Activated CD8-positive, alpha-beta memory T cell treated with anti-CD3 and anti-CD28 coated beads, Interleukin-2, amount 50 U/mL, for 1 hour (primary cell): Measurements from ENCODE around the gene ZDHHC14.
"Not testable (repeated sequence)": the region's sequence is repeated elsewhere in the genome, so short reads cannot be mapped to it uniquely, and the experiment has no call there.

Experiments used
- DNase-seq: peaks from one replicate; pipeline ENCODE4 v3.0.0-alpha.2; 2020; ENCODE audit errors: extremely low read depth

Gene ZDHHC14

GRCh38 chr6:157381631-157382621 is 936 bp downstream of the ZDHHC14 start:
- DNase-seq = no peak

DNA sequence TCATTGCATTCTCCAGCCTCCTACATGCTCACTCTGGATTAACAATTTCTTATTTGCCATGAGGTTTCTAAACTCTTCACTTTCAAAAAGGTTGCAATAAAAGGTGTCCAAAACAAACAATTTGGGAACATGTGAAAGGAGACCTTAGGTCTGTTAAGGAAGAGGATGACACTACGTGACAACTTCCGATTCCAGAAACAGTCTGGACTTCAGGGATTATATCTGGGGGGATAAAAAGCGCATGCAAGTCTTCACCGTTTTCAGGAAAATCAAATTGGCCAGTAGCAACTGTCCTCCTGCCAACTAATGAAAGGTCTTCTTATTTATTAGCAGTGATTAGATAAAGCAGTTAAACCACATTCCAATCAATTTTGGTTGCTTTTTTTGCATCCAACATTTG is 1.8 kb downstream of the ZDHHC14 start:
- no peak for DNase-seq

DNA sequence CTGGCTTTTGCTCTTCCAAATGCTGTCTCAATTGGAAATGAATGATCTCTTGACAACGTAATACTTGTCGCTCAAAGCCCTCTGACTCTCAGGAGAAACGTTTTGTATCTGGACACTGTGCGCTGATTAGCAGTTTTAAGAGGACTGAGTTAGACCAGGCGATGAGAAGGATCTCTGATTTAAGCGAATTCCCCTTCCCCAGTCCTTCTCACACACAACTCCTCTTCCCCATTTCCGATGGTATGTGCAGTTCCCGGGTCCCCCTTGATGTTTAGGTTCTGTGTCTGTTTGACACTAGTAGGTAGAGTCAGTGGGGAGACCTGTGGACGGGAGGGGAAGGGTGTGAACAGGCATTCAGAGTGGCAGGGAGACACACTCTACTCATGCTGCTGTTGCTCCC is 2.5 kb downstream of the ZDHHC14 start:
- no peak for DNase-seq

GRCh38 chr6:157384962-157385361 is 4.0 kb downstream of the ZDHHC14 start:
- DNase-seq = not testable (repeated sequence)

DNA sequence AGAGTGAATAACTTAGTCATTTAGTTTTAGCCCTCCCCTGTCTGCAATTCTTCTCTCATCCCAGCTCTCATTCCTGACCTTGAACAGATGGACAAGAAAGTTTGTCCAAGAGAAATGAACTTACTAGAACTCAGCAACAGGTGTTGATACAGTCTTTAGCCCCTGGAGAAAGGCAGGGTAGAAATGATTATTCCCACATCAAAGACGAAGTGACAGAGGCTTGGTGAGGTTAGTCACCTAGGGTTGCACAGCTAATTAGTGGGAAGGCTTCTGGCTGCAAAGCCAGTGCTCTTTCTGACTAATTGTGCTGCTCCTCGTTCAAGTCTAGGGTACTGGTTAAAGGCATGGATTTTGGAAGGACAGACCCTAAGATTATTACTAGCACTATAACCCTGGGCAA is 4.5 kb downstream of the ZDHHC14 start:
- DNase-seq = no peak

GRCh38 chr6:157386023-157386422 is 5.0 kb downstream of the ZDHHC14 start:
- DNase-seq = no peak

DNA sequence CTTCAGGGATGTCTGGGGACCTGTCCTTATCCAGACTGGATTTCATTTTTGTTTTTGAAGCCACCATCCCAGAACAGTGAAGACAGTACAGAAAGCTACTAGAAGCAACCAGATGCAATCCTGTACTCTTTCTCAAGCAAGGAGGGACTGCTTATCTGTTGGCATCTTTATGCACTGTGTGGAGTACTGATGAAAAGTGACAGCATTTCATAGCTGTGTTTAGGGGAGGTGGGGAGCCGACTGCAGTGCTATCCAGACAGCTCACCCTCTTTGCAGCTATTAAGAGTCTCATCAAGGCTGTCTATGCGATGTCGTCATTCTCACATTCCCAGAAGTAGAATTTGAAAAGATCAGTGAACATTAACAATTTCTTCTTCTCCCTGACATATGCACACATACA is 5.5 kb downstream of the ZDHHC14 start:
- no peak for DNase-seq

- no peak for DNase-seq
Measured at GRCh38 chr6:157388924-157389323, 7.9 kb downstream of the ZDHHC14 start.

- DNase-seq = no peak
Measured at GRCh38 chr6:157390273-157391060, 9.5 kb downstream of the ZDHHC14 start.

DNA sequence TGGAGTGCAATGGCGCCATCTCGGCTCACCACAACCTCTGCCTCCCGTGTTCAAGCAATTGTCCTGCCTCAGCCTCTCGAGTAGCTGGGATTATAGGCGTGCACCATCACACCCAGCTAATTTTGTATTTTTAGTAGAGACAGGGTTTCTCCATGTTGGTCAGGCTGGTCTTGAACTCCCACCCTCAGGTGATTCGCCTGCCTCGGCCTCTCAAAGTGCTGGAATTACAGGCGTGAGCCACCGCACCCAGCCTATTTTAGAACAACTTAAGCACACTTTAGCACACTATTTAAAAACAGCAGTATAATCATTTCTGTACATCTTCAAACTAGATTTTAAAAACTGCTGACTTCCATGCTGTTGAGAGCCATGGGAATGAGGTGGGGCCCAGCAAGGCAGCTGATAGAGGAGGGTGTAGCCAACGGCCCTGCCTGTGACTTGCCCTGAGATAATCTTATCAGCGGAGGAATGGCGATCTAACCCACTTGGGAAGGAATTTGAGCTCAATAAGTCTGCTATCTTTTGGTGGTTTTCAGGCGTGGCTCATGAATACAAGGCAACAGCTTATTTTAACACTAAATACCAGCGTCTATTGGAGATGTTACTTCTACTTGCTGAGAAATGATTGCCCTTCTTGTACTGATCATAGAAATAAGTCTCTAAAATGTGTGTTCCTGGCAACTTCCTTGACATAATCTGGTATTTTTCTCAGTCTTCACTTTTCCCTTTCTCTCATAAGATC is 12.1 kb downstream of the ZDHHC14 start:
- DNase-seq = no peak

- DNase-seq = no peak
Measured at GRCh38 chr6:157393669-157394327, 12.8 kb downstream of the ZDHHC14 start.

- not testable (repeated sequence) for DNase-seq
Measured at GRCh38 chr6:157395199-157395598, 14.2 kb downstream of the ZDHHC14 start.

DNA sequence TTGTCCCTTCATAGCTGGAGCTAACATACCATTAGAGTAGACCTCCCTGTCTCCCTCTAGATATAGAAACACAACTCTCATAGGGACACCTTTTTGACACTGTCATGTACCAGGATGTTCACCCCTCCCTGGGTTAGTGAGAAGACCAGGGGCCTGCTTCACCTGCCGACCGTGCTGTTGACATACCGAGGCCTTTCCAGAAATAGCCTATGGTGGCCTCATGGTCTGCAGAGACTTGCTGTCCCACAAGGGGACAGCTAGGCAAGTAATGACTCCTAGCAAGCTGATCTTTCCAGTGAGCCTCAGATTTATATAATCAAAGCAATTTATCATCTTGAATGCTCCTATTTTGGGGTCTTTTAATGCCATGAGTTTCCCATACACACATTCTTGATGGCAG is 15.0 kb downstream of the ZDHHC14 start:
- DNase-seq = no peak

GRCh38 chr6:157397660-157398059 is 16.7 kb downstream of the ZDHHC14 start:
- no peak for DNase-seq

DNA sequence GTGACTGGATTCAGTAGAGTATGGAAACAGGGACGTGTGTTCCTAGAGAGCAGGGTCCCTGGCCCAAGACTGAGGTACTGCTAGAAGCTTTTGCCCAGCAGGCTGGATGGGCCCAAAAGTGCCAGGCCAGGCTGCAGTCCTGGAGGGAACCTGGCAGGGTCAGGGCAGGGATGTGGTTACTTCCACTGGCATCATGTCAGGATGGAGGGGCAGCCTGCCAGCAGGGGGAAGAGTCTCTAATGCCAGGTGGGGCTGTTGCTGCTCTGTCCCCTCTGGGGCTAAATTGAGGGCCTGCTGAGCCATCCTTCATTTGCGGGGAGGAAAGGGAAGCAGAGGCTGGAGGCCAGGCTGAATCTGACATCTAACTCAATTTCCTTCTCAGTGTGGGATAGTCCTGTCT is 17.2 kb downstream of the ZDHHC14 start:
- DNase-seq = no peak

- no peak for DNase-seq
Measured at GRCh38 chr6:157400676-157401075, 19.7 kb downstream of the ZDHHC14 start.

DNA sequence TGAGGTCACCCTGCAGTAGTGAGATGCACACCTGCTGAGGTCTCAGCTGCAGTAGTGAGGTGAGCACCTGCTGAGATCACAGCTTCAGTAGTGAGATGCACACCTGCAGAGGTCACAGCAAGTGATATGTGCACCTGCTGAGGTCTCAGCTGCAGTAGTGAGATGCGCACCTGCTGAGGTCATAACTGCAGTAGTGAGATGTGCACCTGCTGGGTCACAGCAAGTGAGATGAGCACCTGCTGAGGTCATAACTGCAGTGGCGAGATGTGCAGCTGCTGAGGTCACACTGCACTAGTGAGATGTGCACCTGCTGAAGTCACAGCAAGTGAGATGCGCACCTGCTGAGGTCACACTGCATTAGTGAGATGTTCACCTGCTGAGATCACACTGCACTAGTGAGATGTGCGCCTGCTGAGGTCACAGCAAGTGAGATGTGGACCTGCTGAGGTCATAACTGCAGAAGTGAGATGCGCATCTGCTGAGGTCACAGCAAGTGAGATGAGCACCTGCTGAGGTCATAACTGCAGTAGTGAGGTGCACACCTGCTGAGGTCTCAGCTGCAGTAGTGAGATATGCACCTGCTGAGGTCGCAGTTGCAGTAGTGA is 20.8 kb downstream of the ZDHHC14 start:
- DNase-seq = no peak

GRCh38 chr6:157402996-157403685 is 22.2 kb downstream of the ZDHHC14 start:
- no peak for DNase-seq

GRCh38 chr6:157403686-157404051 is 22.7 kb downstream of the ZDHHC14 start:
- DNase-seq = no peak

- no peak for DNase-seq
Measured at GRCh38 chr6:157405986-157406385, 25.0 kb downstream of the ZDHHC14 start.

DNA sequence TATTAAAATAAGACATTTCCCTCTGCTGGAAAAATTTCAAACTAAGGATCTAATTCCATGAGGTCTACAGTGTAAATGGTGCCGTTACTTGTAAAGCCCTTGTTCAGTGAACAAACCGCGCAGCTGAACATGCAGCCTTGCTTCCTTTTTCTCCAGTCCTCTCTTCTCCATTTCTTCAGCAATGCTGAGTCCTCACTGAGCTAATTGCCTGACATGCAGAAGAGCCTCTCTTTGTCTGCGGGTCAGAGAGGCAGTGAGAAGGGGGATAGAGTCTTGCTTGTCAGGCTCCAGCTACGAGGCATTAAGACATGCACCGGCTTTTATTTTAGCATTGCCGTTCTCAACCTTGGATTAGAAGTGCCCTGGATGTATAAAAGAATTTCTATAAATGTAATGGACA is 25.7 kb downstream of the ZDHHC14 start:
- DNase-seq = no peak
